A549 (cell line): ENCODE data around the gene PTBP2. TPM values are rescaled to one million over a fixed set of nuclear protein-coding genes. Genes with fewer than 3 reads are reported as not detected.

Source experiments
- ATAC-seq, 2 experiments: fragments of 200-7000 bp in 1 of 2; fragments of >200 bp in 1 of 2; cut with Nextera tagmentation in 1 of 2; cut with Tn5 transposase in 1 of 2; 3 replicates each; pipeline versions ENCODE4 v1.8.0 to v1.9.1; 2018 to 2020; ENCODE audit warnings: mild to moderate bottlenecking in 1 of 2, moderate library complexity in 1 of 2
- CTCF ChIA-PET: fragments of 300-600 bp; sonication (Branson Sonifier 250); formaldehyde crosslinking; extraction: SDS; loops from one replicate; lab custom pipeline; 2021; ENCODE audit warnings: antibody characterized with exemption, inconsistent platforms; lab: Yijun Ruan, JAX
- POLR2A ChIA-PET: fragments of 350-600 bp; formaldehyde crosslinking; extraction: SDS; loops from one replicate; lab custom pipeline; 2021; ENCODE audit warnings: antibody characterized with exemption, inconsistent platforms; lab: Yijun Ruan, JAX
- DNase-seq, 2 experiments: peaks; one replicate each; pipeline versions ENCODE4 v3.0.0 to v3.0.0-alpha.2; 2011 to 2016; ENCODE audit warnings: low read depth in 1 of 2, low spot score in 1 of 2
- FAIRE-seq: peaks from 2 replicates; lab custom pipeline; 2011; peaks lifted over from hg19 to GRCh38; lab: Jason Lieb, UNC
- H3K27ac ChIP-seq, 2 experiments: fragments of >200 bp; sonication (Bioruptor Twin); formaldehyde crosslinking; 3 replicates each; pipeline ENCODE4 v1.5.1; 2016 to 2017
- H3K4me1 ChIP-seq: fragments of >200 bp; sonication (Bioruptor Twin); formaldehyde crosslinking; 3 replicates; pipeline ENCODE4 v1.6.1; 2016
- H3K4me2 ChIP-seq: fragments of >200 bp; sonication (Bioruptor Twin); formaldehyde crosslinking; 3 replicates; pipeline ENCODE4 v1.6.1; 2016
- H3K4me3 ChIP-seq: fragments of >200 bp; sonication (Bioruptor Twin); formaldehyde crosslinking; 3 replicates; pipeline ENCODE4 v1.5.1; 2016
- H3K9me3 ChIP-seq: fragments of >200 bp; sonication (Bioruptor Twin); formaldehyde crosslinking; 3 replicates; pipeline ENCODE4 v1.6.1; 2016
- CBX8 ChIP-seq: fragments of 200-600 bp; sonication (generic); IDR thresholded peaks from 2 replicates; pipeline ENCODE4 v1.6.1; 2016
- CHD2 ChIP-seq: fragments of 150-350 bp; IDR thresholded peaks from 2 replicates; pipeline ENCODE4 v1.6.1; 2014; ENCODE audit warnings: low read length; ENCODE audit not compliant: partially characterized antibody
- EHF ChIP-seq: fragments of 250-450 bp; sonication (Bioruptor Pico); IDR thresholded peaks from 2 replicates; pipeline ENCODE4 v1.5.0; 2020; ENCODE audit warnings: mild to moderate bottlenecking
- EHMT2 ChIP-seq: fragments of 200-600 bp; sonication (generic); IDR thresholded peaks from 2 replicates; pipeline ENCODE4 v1.6.1; 2016; ENCODE audit warnings: antibody characterized with exemption, low read depth, mild to moderate bottlenecking, moderate library complexity
- ELK1 ChIP-seq: fragments of 150-350 bp; IDR thresholded peaks from 2 replicates; pipeline ENCODE4 v1.6.1; 2014; ENCODE audit warnings: low read depth, mild to moderate bottlenecking, low read length
- EP300 ChIP-seq, 2 experiments: fragments of >200 bp; sonication (Bioruptor Twin); formaldehyde crosslinking; IDR thresholded peaks; 2 replicates in 1 of 2; 3 replicates in 1 of 2; pipeline ENCODE4 v1.6.1; 2016 to 2017
- FOSB ChIP-seq: fragments of 250-450 bp; sonication (Bioruptor Pico); IDR thresholded peaks from 2 replicates; pipeline ENCODE4 v1.5.0; 2020; ENCODE audit warnings: mild to moderate bottlenecking, moderate library complexity
- FOSL2 ChIP-seq, 2 experiments: fragments of 450-650 bp in 1 of 2; fragments of >200 bp in 1 of 2; sonication (Bioruptor Twin) in 1 of 2; formaldehyde crosslinking; IDR thresholded peaks; 2 replicates each; pipeline versions ENCODE4 v1.5.0 to v1.6.1; 2016 to 2020; ENCODE audit warnings: mild to moderate bottlenecking in 1 of 2, moderate library complexity in 1 of 2
- FOXS1 ChIP-seq: fragments of 250-450 bp; sonication (Bioruptor Pico); IDR thresholded peaks from 2 replicates; pipeline ENCODE4 v1.5.0; 2020; ENCODE audit warnings: mild to moderate bottlenecking, moderate library complexity
- GATA3 ChIP-seq: IDR thresholded peaks from 2 replicates; pipeline ENCODE4 v1.6.1; 2012; ENCODE audit warnings: borderline replicate concordance
- HOXA7 ChIP-seq: fragments of 250-450 bp; sonication (Bioruptor Pico); IDR thresholded peaks from 2 replicates; pipeline ENCODE4 v1.5.0; 2020; ENCODE audit warnings: mild to moderate bottlenecking, moderate library complexity
- JUN ChIP-seq, 2 experiments: fragments of >200 bp; sonication (Bioruptor Twin); formaldehyde crosslinking; IDR thresholded peaks; 2 replicates in 1 of 2; 3 replicates in 1 of 2; pipeline ENCODE4 v1.6.1; 2016 to 2017
- JUNB ChIP-seq: fragments of >200 bp; sonication (Bioruptor Twin); formaldehyde crosslinking; IDR thresholded peaks from 2 replicates; pipeline ENCODE4 v1.6.1; 2016
- MYC ChIP-seq: IDR thresholded peaks from 2 replicates; pipeline ENCODE4 v1.6.1; 2012; ENCODE audit warnings: mild to moderate bottlenecking, inconsistent platforms, low read length, improper control_type of control experiment, borderline replicate concordance
- PBX3 ChIP-seq: IDR thresholded peaks from 2 replicates; pipeline ENCODE4 v1.6.1; 2012
- RAD21 ChIP-seq, 2 experiments: fragments of >200 bp in 1 of 2; sonication (Bioruptor Twin) in 1 of 2; formaldehyde crosslinking in 1 of 2; IDR thresholded peaks in 1 of 2; conservative IDR thresholded peaks in 1 of 2; 2 replicates in 1 of 2; 3 replicates in 1 of 2; pipeline ENCODE4 v1.6.1; 2012 to 2018; ENCODE audit warnings: inconsistent platforms in 1 of 2
- RARB ChIP-seq: fragments of 250-450 bp; sonication (Bioruptor Pico); IDR thresholded peaks from 2 replicates; pipeline ENCODE4 v1.8.0; 2021; ENCODE audit warnings: mild to moderate bottlenecking, moderate library complexity
- SMC3 ChIP-seq: fragments of >200 bp; sonication (Bioruptor Twin); formaldehyde crosslinking; IDR thresholded peaks from 3 replicates; pipeline ENCODE4 v1.6.1; 2018; ENCODE audit warnings: inconsistent platforms
- SREBF2 ChIP-seq: fragments of 450-650 bp; IDR thresholded peaks from 2 replicates; pipeline ENCODE4 v1.6.1; 2014; ENCODE audit warnings: mild to moderate bottlenecking, moderate library complexity
- TFCP2L1 ChIP-seq: fragments of 250-450 bp; sonication (Bioruptor Pico); IDR thresholded peaks from 2 replicates; pipeline ENCODE4 v1.5.0; 2021; ENCODE audit warnings: mild to moderate bottlenecking
- USF2 ChIP-seq: fragments of 450-650 bp; IDR thresholded peaks from 2 replicates; pipeline ENCODE4 v1.6.1; 2014; ENCODE audit warnings: antibody characterized with exemption
- ZFP36 ChIP-seq: fragments of 450-650 bp; IDR thresholded peaks from 2 replicates; pipeline ENCODE4 v1.6.1; 2014; ENCODE audit warnings: borderline replicate concordance; ENCODE audit not compliant: partially characterized antibody
- ZSCAN20 ChIP-seq: fragments of 250-450 bp; sonication (Bioruptor Pico); IDR thresholded peaks from 2 replicates; pipeline ENCODE4 v1.8.0; 2022; ENCODE audit warnings: mild to moderate bottlenecking, moderate library complexity
- WGBS: methylation state at CpG from one replicate; pipeline ENCODE4 v1.1.6; 2017; ENCODE audit errors: missing lambda C conversion rate; 5-methylcytosine and 5-hydroxymethylcytosine counted together
- polyA plus RNA-seq, 4 experiments: library from polyadenylated mRNA; depleted of rRNA in 3 of 4; stranded (reverse); fragments of >200 nt; fragmentation: RNase III in 1 of 4; extraction: RNeasy Plus Mini Kit Qiagen cat#74134 plus additional on column Dnase treatment in 1 of 4; gene quantifications; 2 replicates in 3 of 4; 3 replicates in 1 of 4; pipeline ENCODE4 v1.2.3, GENCODE V29; 2011 to 2017

PTBP2 gene
- polyA plus RNA-seq, 2 of the 4 experiments (the other 2 are of a cell fraction) = 6.1 to 20.2 TPM

- no peaks in the 10 kb centered on the region for H3K9me3 ChIP-seq
- H3K4me2 ChIP-seq = no peak overlapping the region
- 89% methylated on average over 5 of the region's 5 CpGs for WGBS
- FAIRE-seq (no peak), DNase-seq (no peak), ATAC-seq (no peak)
- TF ChIP-seq EHF (CRISPR knock-in tag) (no peak), CBX8 (no peak), ZFP36 (no peak), ZSCAN20 (CRISPR knock-in tag) (no peak), TFCP2L1 (no peak), RAD21 (conservative IDR thresholded peaks at IDR 0.05 in 1 of 2, IDR thresholded peaks at IDR 0.05 in 1 of 2) (no peak), FOXS1 (CRISPR knock-in tag) (no peak), JUNB (no peak), EHMT2 (no peak), HOXA7 (CRISPR knock-in tag) (no peak), FOSL2 (IDR thresholded peaks at IDR 0.05) (no peak), FOSL2 (CRISPR knock-in tag; IDR thresholded peaks at IDR 0.05) (no peak), MYC (no peak), GATA3 (no peak), PBX3 (no peak), RARB (CRISPR knock-in tag) (no peak), SMC3 (no peak)
- H3K4me3 ChIP-seq = no peak overlapping the region
- ChIA-PET POLR2A (no interaction called here), CTCF (no interaction called here)
- H3K4me1 ChIP-seq = no peaks in the 10 kb centered on the region
- H3K27ac ChIP-seq = no peak overlapping the region
Measured at GRCh38 chr1:96804648-96805047, 83.1 kb downstream of the PTBP2 start.

GRCh38 chr1:96808191-96808590, 86.6 kb downstream of the PTBP2 start:
- ChIA-PET POLR2A (no interaction called here), CTCF (no interaction called here)
- Histone ChIP-seq H3K4me1 (no peaks in the 10 kb centered on the region), H3K4me2 (no peak overlapping the region), H3K27ac (no peak overlapping the region)
- 77% methylated on average over 2 of the region's 2 CpGs for WGBS
- no peak for DNase-seq
- no peak for ATAC-seq
- no peak for FAIRE-seq
- TF ChIP-seq EP300 (IDR thresholded peaks at IDR 0.05) (no peak), CHD2 (no peak), HOXA7 (CRISPR knock-in tag) (no peak), SMC3 (no peak), FOXS1 (CRISPR knock-in tag) (no peak), JUN (IDR thresholded peaks at IDR 0.05) (no peak), USF2 (no peak), CBX8 (no peak), ELK1 (no peak)
- TF ChIP-seq, all 56 proteins: peak for 0
- no peaks in the 10 kb centered on the region for H3K9me3 ChIP-seq
- no peak overlapping the region for H3K4me3 ChIP-seq

GRCh38 chr1:96815914-96816313, 94.3 kb downstream of the PTBP2 start:
- Histone ChIP-seq H3K4me1 (no peaks in the 10 kb centered on the region), H3K4me2 (no peak overlapping the region), H3K27ac (no peak overlapping the region)
- CTCF ChIA-PET = no interaction called here
- POLR2A ChIA-PET = no interaction called here
- no peak for FAIRE-seq
- no peak for DNase-seq
- TF ChIP-seq SREBF2 (no peak), ZSCAN20 (CRISPR knock-in tag) (no peak), RARB (CRISPR knock-in tag) (no peak), FOSB (CRISPR knock-in tag) (no peak)
- TF ChIP-seq, all 56 proteins: peak for 0
- WGBS = 89% methylated on average over 1 of the region's 1 CpG
- ATAC-seq = no peak
- H3K9me3 ChIP-seq = no peaks in the 10 kb centered on the region
- H3K4me3 ChIP-seq = no peak overlapping the region
